H9 (cell line): Measurements from ENCODE around the gene C1QL1. TPM values are rescaled to one million over a fixed set of nuclear protein-coding genes. Genes with fewer than 3 reads are reported as not detected.

ENCODE experiments used
- DNase-seq: peaks from one replicate; pipeline ENCODE4 v3.0.0-alpha.2; 2017
- H2AFZ ChIP-seq: one replicate; pipeline ENCODE4 v1.6.1; 2013; ENCODE audit warnings: mild to moderate bottlenecking, low read length, control low read depth, moderate library complexity
- H2AK5ac ChIP-seq: 2 replicates; pipeline ENCODE4 v1.6.1; 2013; ENCODE audit warnings: low read length, control low read depth, mixed read lengths; ENCODE audit not compliant: insufficient read length
- H2BK120ac ChIP-seq: one replicate; pipeline ENCODE4 v1.6.1; 2013; ENCODE audit warnings: low read depth, mild to moderate bottlenecking, low read length, control low read depth, inconsistent platforms; ENCODE audit not compliant: poor library complexity, severe bottlenecking
- H2BK12ac ChIP-seq: 2 replicates; pipeline ENCODE4 v1.6.1; 2013; ENCODE audit warnings: low read length, control low read depth, mixed read lengths, low read depth; ENCODE audit not compliant: insufficient read length
- H2BK15ac ChIP-seq: 2 replicates; pipeline ENCODE4 v1.6.1; 2013; ENCODE audit warnings: low read depth, low read length, control low read depth
- H2BK20ac ChIP-seq: one replicate; pipeline ENCODE4 v1.6.1; 2013; ENCODE audit warnings: low read depth, mild to moderate bottlenecking, low read length, control low read depth, inconsistent platforms; ENCODE audit not compliant: poor library complexity, severe bottlenecking
- H2BK5ac ChIP-seq: 2 replicates; pipeline ENCODE4 v1.6.1; 2013; ENCODE audit warnings: low read length, control low read depth, mixed read lengths; ENCODE audit not compliant: insufficient read length
- H3K14ac ChIP-seq: 2 replicates; pipeline ENCODE4 v1.6.1; 2013; ENCODE audit warnings: low read length, control low read depth; ENCODE audit not compliant: insufficient read depth
- H3K18ac ChIP-seq: 2 replicates; pipeline ENCODE4 v1.6.1; 2013; ENCODE audit warnings: low read depth, mild to moderate bottlenecking, mixed read lengths, low read length, control low read depth; ENCODE audit not compliant: insufficient read length
- H3K23ac ChIP-seq: 2 replicates; pipeline ENCODE4 v1.6.1; 2013; ENCODE audit warnings: low read length, control low read depth, mixed read lengths, low read depth; ENCODE audit not compliant: insufficient read length
- H3K23me2 ChIP-seq: 2 replicates; pipeline ENCODE4 v1.6.1; 2013; ENCODE audit warnings: low read depth, mild to moderate bottlenecking, mixed read lengths, low read length, control low read depth; ENCODE audit not compliant: insufficient read length, poor library complexity, severe bottlenecking
- H3K27ac ChIP-seq: 2 replicates; pipeline ENCODE4 v1.5.1; 2013; ENCODE audit warnings: low read length, control low read depth, mixed read lengths, low read depth; ENCODE audit not compliant: insufficient read length
- H3K27me3 ChIP-seq: 2 replicates; pipeline ENCODE4 v1.6.1; 2013; ENCODE audit warnings: low read length, control low read depth, inconsistent platforms; ENCODE audit not compliant: insufficient read depth
- H3K4ac ChIP-seq: 2 replicates; pipeline ENCODE4 v1.6.1; 2013; ENCODE audit warnings: low read depth, mild to moderate bottlenecking, control low read depth, inconsistent platforms, low read length, moderate library complexity
- H3K4me1 ChIP-seq: 2 replicates; pipeline ENCODE4 v1.6.1; 2013; ENCODE audit warnings: low read length, control low read depth, inconsistent platforms; ENCODE audit not compliant: insufficient read depth
- H3K4me2 ChIP-seq: 2 replicates; pipeline ENCODE4 v1.6.1; 2013; ENCODE audit warnings: low read length, control low read depth, mixed read lengths; ENCODE audit not compliant: insufficient read length, insufficient read depth
- H3K56ac ChIP-seq: 2 replicates; pipeline ENCODE4 v1.6.1; 2013; ENCODE audit warnings: low read depth, mild to moderate bottlenecking, mixed read lengths, low read length, control low read depth; ENCODE audit not compliant: insufficient read length
- H3K79me1 ChIP-seq: 2 replicates; pipeline ENCODE4 v1.6.1; 2013; ENCODE audit warnings: low read depth, mild to moderate bottlenecking, moderate library complexity, low read length, control low read depth, inconsistent platforms; ENCODE audit not compliant: insufficient read depth, poor library complexity, severe bottlenecking
- H3K79me2 ChIP-seq: 2 replicates; pipeline ENCODE4 v1.6.1; 2013; ENCODE audit warnings: low read length, control low read depth, inconsistent platforms; ENCODE audit not compliant: insufficient read depth
- H3K9ac ChIP-seq: 2 replicates; pipeline ENCODE4 v1.6.1; 2013; ENCODE audit warnings: low read length, control low read depth, mixed read lengths; ENCODE audit not compliant: insufficient read length; ENCODE audit errors: extremely low read depth
- H3K9me3 ChIP-seq: one replicate; pipeline ENCODE4 v1.6.1; 2013; ENCODE audit warnings: low read depth, low read length, inconsistent platforms; ENCODE audit not compliant: control insufficient read depth
- H3T11ph ChIP-seq: one replicate; pipeline ENCODE4 v1.6.1; 2013; ENCODE audit warnings: mild to moderate bottlenecking, low read length, control low read depth, inconsistent platforms
- H4K20me1 ChIP-seq: one replicate; pipeline ENCODE4 v1.6.1; 2013; ENCODE audit not compliant: control insufficient read depth, insufficient read length, insufficient read depth
- H4K5ac ChIP-seq: 2 replicates; pipeline ENCODE4 v1.6.1; 2013; ENCODE audit warnings: low read depth, mild to moderate bottlenecking, mixed read lengths, low read length, control low read depth; ENCODE audit not compliant: insufficient read length
- H4K8ac ChIP-seq: replicated peaks from 2 replicates; pipeline ENCODE4 v1.6.1; 2013; ENCODE audit warnings: low read length, control low read depth, mixed read lengths, low read depth; ENCODE audit not compliant: insufficient read length
- H4K91ac ChIP-seq: 2 replicates; pipeline ENCODE4 v1.6.1; 2013; ENCODE audit warnings: low read depth, mild to moderate bottlenecking, moderate library complexity, mixed read lengths, low read length, control low read depth; ENCODE audit not compliant: insufficient read length
- H3K27ac Mint-ChIP-seq, 3 experiments: 2 replicates in 2 of 3; 3 replicates in 1 of 3; pipeline ENCODE4 v1.8.0; 2020 to 2021; ENCODE audit warnings: mixed read lengths in 3 of 3, mild to moderate bottlenecking in 1 of 3, moderate library complexity in 1 of 3
- H3K27me3 Mint-ChIP-seq: 2 replicates; pipeline ENCODE4 v1.8.0; 2021; ENCODE audit warnings: low read depth, mild to moderate bottlenecking, moderate library complexity, mixed read lengths
- H3K36me3 Mint-ChIP-seq, 3 experiments: 2 replicates in 2 of 3; 3 replicates in 1 of 3; pipeline ENCODE4 v1.8.0; 2020 to 2021; ENCODE audit warnings: low read depth in 3 of 3, mixed read lengths in 3 of 3; ENCODE audit not compliant: insufficient read depth in 1 of 3
- H3K4me1 Mint-ChIP-seq, 2 experiments: 2 replicates each; pipeline ENCODE4 v1.8.0; 2020; ENCODE audit warnings: mixed read lengths in 2 of 2
- H3K4me3 Mint-ChIP-seq, 2 experiments: 2 replicates in 1 of 2; 3 replicates in 1 of 2; pipeline ENCODE4 v1.8.0; 2020 to 2021; ENCODE audit warnings: mild to moderate bottlenecking in 2 of 2, mixed read lengths in 2 of 2, moderate library complexity in 1 of 2
- H3K9me3 Mint-ChIP-seq, 2 experiments: 2 replicates in 1 of 2; 3 replicates in 1 of 2; pipeline ENCODE4 v1.8.0; 2020; ENCODE audit warnings: mild to moderate bottlenecking in 2 of 2, mixed read lengths in 2 of 2, moderate library complexity in 1 of 2
- CTCF ChIP-seq: fragments of 200-600 bp; sonication (generic); conservative IDR thresholded peaks from 3 replicates; pipeline ENCODE4 v1.8.0; 2021; ENCODE audit warnings: antibody characterized with exemption, mild to moderate bottlenecking
- WGBS: extraction: QIAGEN DNeasy Blood & Tissue Kit; methylation state at CpG from one replicate; pipeline ENCODE4 v1.1.7; 2013; ENCODE audit warnings: missing lambda C conversion rate, low lambda C conversion rate, mixed read lengths; ENCODE audit not compliant: insufficient read length; ENCODE audit errors: extremely low coverage; 5-methylcytosine and 5-hydroxymethylcytosine counted together
- total RNA-seq: library from RNA; stranded (reverse); gene quantifications from 2 replicates; pipeline ENCODE4 v1.2.1, GENCODE V29; 2021

Gene C1QL1
- total RNA-seq, 1 experiment from 2014 or later: 6.0 TPM

- peaks cover 47% of the 10 kb centered on the region for H3K27me3 Mint-ChIP-seq
- H3K4me1 Mint-ChIP-seq: peaks cover 33 to 51% of the 10 kb centered on the region in 2 experiments
- TF ChIP-seq CTCF: peak; percentile 65
- H3K27me3 ChIP-seq: peaks cover 24% of the 10 kb centered on the region; the same call in 1 of the 2 replicates
- H4K5ac ChIP-seq: no peak overlapping the region
- H3K9me3 ChIP-seq: no peaks in the 10 kb centered on the region
- H2BK15ac ChIP-seq: no peak overlapping the region
- peaks cover 14% of the 10 kb centered on the region for H3K23me2 ChIP-seq
- no peak overlapping the region for H3K27ac Mint-ChIP-seq
- no peaks in the 10 kb centered on the region; a peak in 2 of 5 replicates for H3K9me3 Mint-ChIP-seq
- no peak overlapping the region for H3K14ac ChIP-seq
- H4K8ac ChIP-seq: no peak overlapping the region
- H3K27ac ChIP-seq: no peak overlapping the region
- no peak overlapping the region for H2BK120ac ChIP-seq
- H3K4me2 ChIP-seq: no peak overlapping the region
- no peak overlapping the region for H3K9ac ChIP-seq
- no peaks in the 10 kb centered on the region for H3K79me2 ChIP-seq
- H2BK5ac ChIP-seq: no peak overlapping the region
- H3K36me3 Mint-ChIP-seq: peaks cover 0 to 2% (median 0%) of the 10 kb centered on the region in 3 experiments; a peak in 1 of 7 replicates
- no peak overlapping the region for H2BK20ac ChIP-seq
- H3K23ac ChIP-seq: no peak overlapping the region
- H3K4me3 Mint-ChIP-seq: peak overlapping the region in 1 of 2 experiments; percentile 18; a peak in 1 of 5 replicates
- H3K79me1 ChIP-seq: no peaks in the 10 kb centered on the region
- no peak overlapping the region for H2AK5ac ChIP-seq
- H3K4ac ChIP-seq: no peak overlapping the region
- H2AFZ ChIP-seq: no peak overlapping the region
- no CpG with 5 or more reads among the region's 5 CpGs for WGBS
- DNase-seq: peak; percentile 81
- H3T11ph ChIP-seq: no peak overlapping the region
- no peak overlapping the region for H2BK12ac ChIP-seq
- no peaks in the 10 kb centered on the region; the same call in 1 of the 2 replicates for H3K4me1 ChIP-seq
- no peak overlapping the region for H3K56ac ChIP-seq
- no peak overlapping the region for H4K91ac ChIP-seq
- peaks cover 2% of the 10 kb centered on the region for H4K20me1 ChIP-seq
- no peak overlapping the region for H3K18ac ChIP-seq
Measured at GRCh38 chr17:45016823-45017222, 48.7 kb upstream of the C1QL1 start.
